ENCODE measurements around the gene ROR2.

GRCh38 chr9:91681461-91682305 is 268.3 kb downstream of the ROR2 start:
- TF ChIP-seq CTCF (IDR thresholded peaks at IDR 0.05) (peak; percentile 83 to 97 (median 92)), POLR2A (IDR thresholded peaks at IDR 0.05) (no peak)
